K562 (cell line): ENCODE measurements around the gene LOXHD1. TPM values are rescaled to one million over a fixed set of nuclear protein-coding genes. Genes with fewer than 3 reads are reported as not detected.

Experiments used
- ATAC-seq: fragments of 200-7000 bp; cut with Tn5 transposase; 3 replicates; pipeline ENCODE4 v1.9.1; 2020; ENCODE audit warnings: moderate library complexity
- BruUV-seq: library from RNA; stranded (reverse); fragments of 400-500 nt; replicated peaks from 2 replicates; lab custom pipeline; 2021; lab: Mats Ljungman, UMichigan
- CTCF ChIA-PET: fragments of 300-600 bp; formaldehyde crosslinking; extraction: SDS; loops from one replicate; lab custom pipeline; 2021; ENCODE audit warnings: low intra/inter-chr PET ratio; lab: Yijun Ruan, JAX
- POLR2A ChIA-PET: fragments of 300-600, 350-650 bp; sonication (Branson Sonifier 250); formaldehyde crosslinking; extraction: SDS; loops from one replicate; lab custom pipeline; 2021; ENCODE audit warnings: antibody characterized with exemption, inconsistent platforms; lab: Yijun Ruan, JAX
- DNase-seq, 4 experiments: peaks; one replicate each; pipeline versions ENCODE4 v3.0.0 to v3.0.0-alpha.2; 2011 to 2018; ENCODE audit warnings: low spot score in 3 of 4, mixed read lengths in 3 of 4; ENCODE audit errors: extremely low read depth in 1 of 4
- FAIRE-seq: peaks from 2 replicates; lab custom pipeline; 2011; peaks lifted over from hg19 to GRCh38; lab: Jason Lieb, UNC
- H2AFZ ChIP-seq: 2 replicates; pipeline ENCODE4 v1.6.0; 2011; ENCODE audit warnings: low read depth, low read length, control low read depth, inconsistent platforms
- H3K27ac ChIP-seq: fragments of 200-600 bp; 3 replicates; pipeline ENCODE4 v1.8.0; 2011; ENCODE audit warnings: low read depth, mild to moderate bottlenecking, control low read depth, inconsistent platforms, low read length, moderate library complexity, mixed read lengths; ENCODE audit errors: extremely low read depth
- H3K27me3 ChIP-seq, 2 experiments: fragments of 300-600 bp in 1 of 2; 2 replicates in 1 of 2; 3 replicates in 1 of 2; pipeline versions ENCODE4 v1.6.0 to v1.8.0; 2011; ENCODE audit warnings: inconsistent platforms in 2 of 2, low read length in 2 of 2, mild to moderate bottlenecking in 1 of 2, mixed read lengths in 1 of 2, moderate library complexity in 1 of 2; ENCODE audit not compliant: control insufficient read depth in 2 of 2, insufficient read depth in 2 of 2
- H3K36me3 ChIP-seq: fragments of 300-600 bp; 3 replicates; pipeline ENCODE4 v1.8.0; 2011; ENCODE audit warnings: mild to moderate bottlenecking, low read length, inconsistent platforms; ENCODE audit not compliant: control insufficient read depth, insufficient read depth
- H3K4me1 ChIP-seq, 2 experiments: fragments of 200-600 bp in 1 of 2; replicated peaks in 1 of 2; 2 replicates in 1 of 2; 3 replicates in 1 of 2; pipeline versions ENCODE4 v1.5.1 to v1.8.0; 2011; ENCODE audit warnings: inconsistent platforms in 2 of 2, low read length in 2 of 2, mild to moderate bottlenecking in 1 of 2, mixed read lengths in 1 of 2, moderate library complexity in 1 of 2; ENCODE audit not compliant: control insufficient read depth in 2 of 2, insufficient read depth in 2 of 2
- H3K4me2 ChIP-seq: 2 replicates; pipeline ENCODE4 v1.6.1; 2011; ENCODE audit warnings: low read length, control low read depth, inconsistent platforms, mixed read lengths; ENCODE audit not compliant: insufficient read depth
- H3K4me3 ChIP-seq: fragments of 200-600 bp; sonication (generic), shearing (Covaris generic); 2 replicates; pipeline ENCODE4 v1.5.1; 2016; ENCODE audit warnings: control low read depth, inconsistent platforms
- H3K79me2 ChIP-seq: fragments of 200-600 bp; 3 replicates; pipeline ENCODE4 v1.8.0; 2011; ENCODE audit warnings: low read length, inconsistent platforms; ENCODE audit not compliant: control insufficient read depth, insufficient read depth
- H3K9ac ChIP-seq, 2 experiments: 2 replicates each; pipeline versions ENCODE4 v1.6.0 to v1.6.1; 2011; ENCODE audit warnings: low read depth in 2 of 2, low read length in 2 of 2, control low read depth in 1 of 2, inconsistent platforms in 1 of 2, mild to moderate bottlenecking in 1 of 2, mixed read lengths in 1 of 2; ENCODE audit not compliant: insufficient read depth in 1 of 2
- H3K9me1 ChIP-seq: one replicate; pipeline ENCODE4 v1.6.0; 2011; ENCODE audit warnings: inconsistent platforms, mild to moderate bottlenecking, low read length, moderate library complexity; ENCODE audit not compliant: control insufficient read depth, insufficient read depth
- H3K9me3 ChIP-seq: replicated peaks from 2 replicates; pipeline ENCODE4 v1.5.1; 2011; ENCODE audit warnings: low read depth, low read length, inconsistent platforms; ENCODE audit not compliant: control insufficient read depth, insufficient read depth
- H4K20me1 ChIP-seq: replicated peaks from 2 replicates; pipeline ENCODE4 v1.6.1; 2011; ENCODE audit warnings: low read length, inconsistent platforms, mixed read lengths; ENCODE audit not compliant: control insufficient read depth, insufficient read depth
- CC2D1A ChIP-seq: fragments of 450-650 bp; IDR thresholded peaks from 2 replicates; pipeline ENCODE4 v1.6.1; 2017; ENCODE audit warnings: mild to moderate bottlenecking
- FOS ChIP-seq: IDR thresholded peaks from 3 replicates; pipeline ENCODE4 v1.6.1; 2011; ENCODE audit not compliant: insufficient read length; ENCODE audit errors: extremely low read depth
- GABPB1 ChIP-seq: sonication (generic); formaldehyde crosslinking; IDR thresholded peaks from 2 replicates; pipeline ENCODE4 v1.8.0; 2022; ENCODE audit warnings: mild to moderate bottlenecking, missing genetic modification reagents
- GABPB2 ChIP-seq: fragments of 250-450 bp; sonication (Bioruptor Pico); conservative IDR thresholded peaks from 2 replicates; pipeline ENCODE4 v1.5.1; 2021; ENCODE audit warnings: mild to moderate bottlenecking
- HDAC2 ChIP-seq: fragments of 450-650 bp; IDR thresholded peaks from 2 replicates; pipeline ENCODE4 v1.6.1; 2016; ENCODE audit warnings: mild to moderate bottlenecking
- HDAC8 ChIP-seq: fragments of 450-650 bp; IDR thresholded peaks from 2 replicates; pipeline ENCODE4 v1.6.1; 2016; ENCODE audit warnings: mild to moderate bottlenecking, missing genetic modification characterization, moderate library complexity, missing compliant biosample characterization
- NFE2 ChIP-seq: IDR thresholded peaks from 2 replicates; pipeline ENCODE4 v1.6.1; 2014; ENCODE audit warnings: antibody characterized with exemption, low read depth
- SRSF3 ChIP-seq: fragments of 200-400 bp; formaldehyde crosslinking; IDR thresholded peaks from 2 replicates; pipeline ENCODE4 v1.6.1; 2016; ENCODE audit warnings: mild to moderate bottlenecking, low read length, moderate library complexity; ENCODE audit not compliant: insufficient read depth
- ZNF280A ChIP-seq: fragments of 450-650 bp; IDR thresholded peaks from 2 replicates; pipeline ENCODE4 v1.6.1; 2018; ENCODE audit warnings: mild to moderate bottlenecking, low read depth; ENCODE audit not compliant: partially characterized antibody
- ZNF347 ChIP-seq: fragments of 450-650 bp; formaldehyde crosslinking; IDR thresholded peaks from 2 replicates; pipeline ENCODE4 v1.4.0; 2020; ENCODE audit warnings: low read depth, mild to moderate bottlenecking, moderate library complexity
- ZNF507 ChIP-seq: conservative IDR thresholded peaks from 2 replicates; pipeline ENCODE4 v1.6.1; 2017; ENCODE audit warnings: missing genetic modification characterization, missing compliant biosample characterization
- ZSCAN32 ChIP-seq: fragments of 450-650 bp; formaldehyde crosslinking; IDR thresholded peaks from 2 replicates; pipeline ENCODE4 v1.4.0; 2020; ENCODE audit warnings: mild to moderate bottlenecking, moderate library complexity
- WGBS: fragments of 100-300 bp; shearing (Covaris generic); methylation state at CpG from one replicate; pipeline ENCODE4 v1.1.6; 2016; ENCODE audit warnings: low coverage, mixed read lengths; ENCODE audit not compliant: insufficient coverage; ENCODE audit errors: missing lambda C conversion rate; 5-methylcytosine and 5-hydroxymethylcytosine counted together
- in situ Hi-C: fragments of 300-500 bp; cut with MboI; formaldehyde crosslinking; loops from 4 replicates; pipeline ENCODE4 v1.15.0; 2018; ENCODE audit warnings: inconsistent platforms, mixed read lengths
- intact Hi-C: fragments of 100-400 bp; cut with micrococcal nuclease; formaldehyde crosslinking; loops from 2 replicates; pipeline ENCODE4 v1.14.2; 2022
- polyA plus RNA-seq, 8 experiments: library from polyadenylated mRNA; depleted of rRNA in 4 of 8; stranded (reverse) in 5 of 8; unstranded in 3 of 8; fragments of >200 nt; fragmentation: Nextera tagmentation in 2 of 8; fragmentation: Illumina TruSeq in 1 of 8; extraction: Ambion mirVana in 2 of 8; extraction: Trizol in 1 of 8; gene quantifications; 2 replicates each; pipeline versions ENCODE4 v1.2.1 to v1.2.3, GENCODE V29; 2011 to 2014; ENCODE audit warnings: inconsistent platforms in 1 of 8, missing spikeins in 1 of 8
- total RNA-seq, 7 experiments: library from RNA; depleted of rRNA in 6 of 7; stranded (reverse); fragments of >200 nt in 6 of 7; fragmentation: Illumina TruSeq in 2 of 7; extraction: Trizol in 2 of 7; gene quantifications; 2 replicates each; pipeline versions ENCODE4 v1.2.1 to v1.2.3, GENCODE V29; 2011 to 2021; ENCODE audit warnings: low replicate concordance in 1 of 7
- TF ChIP-seq, protein P1 (sequence below), 2 experiments: IDR thresholded peaks; 2 replicates each; pipeline ENCODE4 v1.6.1; 2011; ENCODE audit warnings: borderline replicate concordance in 1 of 2, control low read depth in 1 of 2, low read depth in 1 of 2, low read length in 1 of 2, mild to moderate bottlenecking in 1 of 2, mixed read lengths in 1 of 2, moderate library complexity in 1 of 2; ENCODE audit not compliant: insufficient read depth in 1 of 2, insufficient read length in 1 of 2, poor library complexity in 1 of 2, severe bottlenecking in 1 of 2; ENCODE audit errors: extremely low read depth in 1 of 2
- TF ChIP-seq, protein P2 (sequence below): fragments of 450-650 bp; IDR thresholded peaks from 2 replicates; pipeline ENCODE4 v1.6.1; 2016; ENCODE audit warnings: missing biosample characterization, missing genetic modification characterization
- TF ChIP-seq, protein P3 (sequence below): conservative IDR thresholded peaks from 2 replicates; pipeline ENCODE4 v1.6.1; 2011; ENCODE audit warnings: low read depth, mild to moderate bottlenecking, low read length; ENCODE audit not compliant: control insufficient read depth

Gene LOXHD1
- total and polyA plus RNA-seq, 9 of the 15 experiments (the other 6 are each of a cell fraction or from before 2014, with no cell fraction given): not detected

DNA sequence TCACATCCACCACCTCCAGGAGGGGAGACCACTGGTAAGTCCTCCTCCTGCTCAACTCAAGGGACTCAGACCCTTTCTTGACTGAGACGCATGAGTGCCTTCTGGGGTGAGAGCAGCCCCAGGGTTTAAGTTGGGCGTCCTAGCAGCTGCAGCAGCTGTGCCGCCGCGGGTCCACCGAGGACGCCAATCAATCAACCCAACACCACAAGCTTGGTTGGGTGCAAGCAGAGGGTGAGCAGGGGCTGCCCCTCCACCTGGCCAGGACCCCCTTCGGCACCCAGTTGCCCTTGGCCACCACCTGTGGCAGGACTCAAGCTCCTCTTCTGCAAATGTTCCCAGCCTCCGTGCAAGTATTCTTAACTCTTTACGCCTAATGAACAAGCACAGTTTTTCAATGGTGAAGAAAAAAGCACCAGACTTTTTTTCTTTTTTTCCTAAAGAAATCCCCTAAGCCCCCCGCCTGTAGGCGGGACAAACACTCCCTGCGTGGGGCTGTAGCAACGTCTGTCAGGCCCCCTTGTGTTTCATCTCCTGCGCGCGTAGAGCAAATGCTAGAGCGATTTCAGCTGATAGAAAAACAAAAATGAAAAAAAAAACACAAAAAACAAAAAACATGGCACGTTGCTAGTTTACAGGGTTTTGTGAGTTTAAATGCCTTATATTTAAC lies 197.1 kb downstream of the LOXHD1 start:
- Histone ChIP-seq H3K9me1 (no peaks in the 10 kb centered on the region), H3K9me3 (no peaks in the 10 kb centered on the region), H3K79me2 (no peaks in the 10 kb centered on the region)
- no peak for TF ChIP-seq FOS
- TF ChIP-seq, protein P1, sequence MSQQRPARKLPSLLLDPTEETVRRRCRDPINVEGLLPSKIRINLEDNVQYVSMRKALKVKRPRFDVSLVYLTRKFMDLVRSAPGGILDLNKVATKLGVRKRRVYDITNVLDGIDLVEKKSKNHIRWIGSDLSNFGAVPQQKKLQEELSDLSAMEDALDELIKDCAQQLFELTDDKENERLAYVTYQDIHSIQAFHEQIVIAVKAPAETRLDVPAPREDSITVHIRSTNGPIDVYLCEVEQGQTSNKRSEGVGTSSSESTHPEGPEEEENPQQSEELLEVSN (IDR thresholded peaks at IDR 0.05; ENCODE audit: borderline replicate concordance in 1 of 2, extremely low read depth in 1 of 2, insufficient read depth in 1 of 2, insufficient read length in 1 of 2, low read depth in 1 of 2, low read length in 1 of 2, poor library complexity in 1 of 2, severe bottlenecking in 1 of 2): no peak
- no peak for TF ChIP-seq ZSCAN32 (CRISPR knock-in tag)
- TF ChIP-seq, protein P2, sequence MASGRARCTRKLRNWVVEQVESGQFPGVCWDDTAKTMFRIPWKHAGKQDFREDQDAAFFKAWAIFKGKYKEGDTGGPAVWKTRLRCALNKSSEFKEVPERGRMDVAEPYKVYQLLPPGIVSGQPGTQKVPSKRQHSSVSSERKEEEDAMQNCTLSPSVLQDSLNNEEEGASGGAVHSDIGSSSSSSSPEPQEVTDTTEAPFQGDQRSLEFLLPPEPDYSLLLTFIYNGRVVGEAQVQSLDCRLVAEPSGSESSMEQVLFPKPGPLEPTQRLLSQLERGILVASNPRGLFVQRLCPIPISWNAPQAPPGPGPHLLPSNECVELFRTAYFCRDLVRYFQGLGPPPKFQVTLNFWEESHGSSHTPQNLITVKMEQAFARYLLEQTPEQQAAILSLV (tag): no peak
- TF ChIP-seq HDAC2: no peak
- TF ChIP-seq GABPB2 (CRISPR knock-in tag): no peak
- no peak for TF ChIP-seq GABPB1 (CRISPR knock-in tag)
- no peak for TF ChIP-seq ZNF347 (CRISPR knock-in tag)
- no peak for TF ChIP-seq HDAC8
- no peak for TF ChIP-seq CC2D1A
- TF ChIP-seq, protein P3, sequence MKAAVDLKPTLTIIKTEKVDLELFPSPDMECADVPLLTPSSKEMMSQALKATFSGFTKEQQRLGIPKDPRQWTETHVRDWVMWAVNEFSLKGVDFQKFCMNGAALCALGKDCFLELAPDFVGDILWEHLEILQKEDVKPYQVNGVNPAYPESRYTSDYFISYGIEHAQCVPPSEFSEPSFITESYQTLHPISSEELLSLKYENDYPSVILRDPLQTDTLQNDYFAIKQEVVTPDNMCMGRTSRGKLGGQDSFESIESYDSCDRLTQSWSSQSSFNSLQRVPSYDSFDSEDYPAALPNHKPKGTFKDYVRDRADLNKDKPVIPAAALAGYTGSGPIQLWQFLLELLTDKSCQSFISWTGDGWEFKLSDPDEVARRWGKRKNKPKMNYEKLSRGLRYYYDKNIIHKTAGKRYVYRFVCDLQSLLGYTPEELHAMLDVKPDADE: no peak
- TF ChIP-seq ZNF507 (tag): no peak
- no peak for TF ChIP-seq NFE2
- TF ChIP-seq SRSF3: no peak
- TF ChIP-seq ZNF280A: no peak
- TF ChIP-seq, all 486 proteins: peak for 0
- Histone ChIP-seq H3K9ac (no peak overlapping the region), H3K4me2 (no peak overlapping the region), H3K36me3 (no peaks in the 10 kb centered on the region), H2AFZ (no peak overlapping the region), H3K27ac (no peak overlapping the region), H3K4me3 (no peak overlapping the region), H4K20me1 (no peaks in the 10 kb centered on the region), H3K27me3 (peaks cover 14 to 38% of the 10 kb centered on the region in 2 experiments; a peak in 4 of 5 replicates), H3K4me1 (no peaks in the 10 kb centered on the region)
- ATAC-seq (no peak), DNase-seq (no peak), FAIRE-seq (no peak)
- 2% methylated on average over 15 of the region's 19 CpGs for WGBS
- in situ Hi-C loops (no loop called here), intact Hi-C loops (loop anchor here (10.0 kb wide), 1 partner anchor 55 kb away; no protein-coding TSS in a partner anchor)
- POLR2A ChIA-PET: interaction anchor here (0.7 to 1.0 kb wide), 2 partner anchors 9 to 84 kb away, joined by 3 read pairs; no protein-coding TSS in a partner anchor
- no TSS peak for BruUV-seq
- CTCF ChIA-PET: no interaction called here
